ENCODE results near the gene PDGFRB. TPM values are rescaled to one million over a fixed set of nuclear protein-coding genes. Genes with fewer than 3 reads are reported as not detected.

The PDGFRB gene
- total and polyA plus RNA-seq, 9 of the 15 experiments (the other 6 are each of a cell fraction or from before 2014, with no cell fraction given): 0.01 to 1.5 (median 0.09) TPM; not detected in 3

- TF ChIP-seq ZBTB9 (CRISPR knock-in tag; IDR thresholded peaks at IDR 0.05) (no peak), FOSL1 (tag; conservative IDR thresholded peaks at IDR 0.05) (peak; percentile 94), STAT5B (CRISPR knock-in tag; IDR thresholded peaks at IDR 0.05) (no peak), FOXK2 (conservative IDR thresholded peaks at IDR 0.05 in 1 of 2, IDR thresholded peaks at IDR 0.05 in 1 of 2; ENCODE audit: low read depth in 2 of 2) (peak; percentile 70 to 76), ESRRA (IDR thresholded peaks at IDR 0.05; ENCODE audit: borderline replicate concordance, low read depth) (peak; percentile 76; the same call in 1 of the 2 replicates), KHSRP (IDR thresholded peaks at IDR 0.05) (0 out of 2 replicates have a peak, but pooled peaks have one; percentile 5), CREB1 (IDR thresholded peaks at IDR 0.05) (no peak), CREB1 (CRISPR knock-in tag; IDR thresholded peaks at IDR 0.05) (peak; percentile 12; the same call in 1 of the 2 replicates), MTA1 (IDR thresholded peaks at IDR 0.05; ENCODE audit: borderline replicate concordance) (peak; percentile 52; the same call in 1 of the 2 replicates), GABPB1 (CRISPR knock-in tag; IDR thresholded peaks at IDR 0.05) (peak; percentile 6; the same call in 1 of the 2 replicates), HLTF (IDR thresholded peaks at IDR 0.05) (no peak), FOXP1 (CRISPR knock-in tag; IDR thresholded peaks at IDR 0.05) (no peak; the same call in 1 of the 2 replicates), PREB (CRISPR knock-in tag; IDR thresholded peaks at IDR 0.05) (no peak), ZNF395 (CRISPR knock-in tag; IDR thresholded peaks at IDR 0.05) (0 out of 2 replicates have a peak, but pooled peaks have one; percentile 20), ZNF766 (CRISPR knock-in tag; conservative IDR thresholded peaks at IDR 0.05) (0 out of 2 replicates have a peak, but pooled peaks have one; percentile 52), ZEB2 (IDR thresholded peaks at IDR 0.05) (peak; percentile 93), CEBPB (tag; IDR thresholded peaks at IDR 0.05) (peak; percentile 90), BACH1 (tag; IDR thresholded peaks at IDR 0.05) (peak; percentile 19; the same call in 1 of the 2 replicates)
- TF ChIP-seq, protein P1, sequence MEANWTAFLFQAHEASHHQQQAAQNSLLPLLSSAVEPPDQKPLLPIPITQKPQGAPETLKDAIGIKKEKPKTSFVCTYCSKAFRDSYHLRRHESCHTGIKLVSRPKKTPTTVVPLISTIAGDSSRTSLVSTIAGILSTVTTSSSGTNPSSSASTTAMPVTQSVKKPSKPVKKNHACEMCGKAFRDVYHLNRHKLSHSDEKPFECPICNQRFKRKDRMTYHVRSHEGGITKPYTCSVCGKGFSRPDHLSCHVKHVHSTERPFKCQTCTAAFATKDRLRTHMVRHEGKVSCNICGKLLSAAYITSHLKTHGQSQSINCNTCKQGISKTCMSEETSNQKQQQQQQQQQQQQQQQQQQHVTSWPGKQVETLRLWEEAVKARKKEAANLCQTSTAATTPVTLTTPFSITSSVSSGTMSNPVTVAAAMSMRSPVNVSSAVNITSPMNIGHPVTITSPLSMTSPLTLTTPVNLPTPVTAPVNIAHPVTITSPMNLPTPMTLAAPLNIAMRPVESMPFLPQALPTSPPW (CRISPR knock-in tag; IDR thresholded peaks at IDR 0.05): 0 out of 2 replicates have a peak, but pooled peaks have one; percentile 22
- TF ChIP-seq, protein P2, sequence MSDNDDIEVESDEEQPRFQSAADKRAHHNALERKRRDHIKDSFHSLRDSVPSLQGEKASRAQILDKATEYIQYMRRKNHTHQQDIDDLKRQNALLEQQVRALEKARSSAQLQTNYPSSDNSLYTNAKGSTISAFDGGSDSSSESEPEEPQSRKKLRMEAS (CRISPR knock-in tag; IDR thresholded peaks at IDR 0.05): 0 out of 2 replicates have a peak, but pooled peaks have one; percentile 32
- TF ChIP-seq, protein P3, sequence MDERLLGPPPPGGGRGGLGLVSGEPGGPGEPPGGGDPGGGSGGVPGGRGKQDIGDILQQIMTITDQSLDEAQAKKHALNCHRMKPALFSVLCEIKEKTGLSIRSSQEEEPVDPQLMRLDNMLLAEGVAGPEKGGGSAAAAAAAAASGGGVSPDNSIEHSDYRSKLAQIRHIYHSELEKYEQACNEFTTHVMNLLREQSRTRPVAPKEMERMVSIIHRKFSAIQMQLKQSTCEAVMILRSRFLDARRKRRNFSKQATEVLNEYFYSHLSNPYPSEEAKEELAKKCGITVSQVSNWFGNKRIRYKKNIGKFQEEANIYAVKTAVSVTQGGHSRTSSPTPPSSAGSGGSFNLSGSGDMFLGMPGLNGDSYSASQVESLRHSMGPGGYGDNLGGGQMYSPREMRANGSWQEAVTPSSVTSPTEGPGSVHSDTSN (CRISPR knock-in tag; IDR thresholded peaks at IDR 0.05; ENCODE audit: low read depth): no peak
- TF ChIP-seq, protein P3 (tag; conservative IDR thresholded peaks at IDR 0.05; ENCODE audit: low read depth): peak; percentile 25; the same call in 1 of the 2 replicates
These were observed 12.7 kb downstream of the PDGFRB start (continued) for GRCh38 chr5:150142959-150143349.
